GM19099 (cell line): ENCODE measurements around the gene HOXB8.

Source experiments
- POLR2A ChIP-seq: IDR thresholded peaks from 3 replicates; pipeline ENCODE4 v1.6.1; 2011; ENCODE audit warnings: low read depth; ENCODE audit not compliant: insufficient read length; ENCODE audit errors: extremely low read depth

HOXB8 gene

GRCh38 chr17:48615047-48615962 is at the start of gene HOXB8:
Gene HOXB8, minus strand, starts transcription at chr17:48615292. Its CDS starts 588 bp downstream, at chr17:48614704.
- TF ChIP-seq POLR2A, result no peak

- no peak for TF ChIP-seq POLR2A
Observed at GRCh38 chr17:48663134-48663924, 48.2 kb upstream of the HOXB8 start.

GRCh38 chr17:48655913-48656312 is 40.8 kb upstream of the HOXB8 start:
- no peak for TF ChIP-seq POLR2A

- no peak for TF ChIP-seq POLR2A
Observed at GRCh38 chr17:48649741-48650140, 34.6 kb upstream of the HOXB8 start.

GRCh38 chr17:48647963-48648245 is 32.8 kb upstream of the HOXB8 start:
- no peak for TF ChIP-seq POLR2A

DNA sequence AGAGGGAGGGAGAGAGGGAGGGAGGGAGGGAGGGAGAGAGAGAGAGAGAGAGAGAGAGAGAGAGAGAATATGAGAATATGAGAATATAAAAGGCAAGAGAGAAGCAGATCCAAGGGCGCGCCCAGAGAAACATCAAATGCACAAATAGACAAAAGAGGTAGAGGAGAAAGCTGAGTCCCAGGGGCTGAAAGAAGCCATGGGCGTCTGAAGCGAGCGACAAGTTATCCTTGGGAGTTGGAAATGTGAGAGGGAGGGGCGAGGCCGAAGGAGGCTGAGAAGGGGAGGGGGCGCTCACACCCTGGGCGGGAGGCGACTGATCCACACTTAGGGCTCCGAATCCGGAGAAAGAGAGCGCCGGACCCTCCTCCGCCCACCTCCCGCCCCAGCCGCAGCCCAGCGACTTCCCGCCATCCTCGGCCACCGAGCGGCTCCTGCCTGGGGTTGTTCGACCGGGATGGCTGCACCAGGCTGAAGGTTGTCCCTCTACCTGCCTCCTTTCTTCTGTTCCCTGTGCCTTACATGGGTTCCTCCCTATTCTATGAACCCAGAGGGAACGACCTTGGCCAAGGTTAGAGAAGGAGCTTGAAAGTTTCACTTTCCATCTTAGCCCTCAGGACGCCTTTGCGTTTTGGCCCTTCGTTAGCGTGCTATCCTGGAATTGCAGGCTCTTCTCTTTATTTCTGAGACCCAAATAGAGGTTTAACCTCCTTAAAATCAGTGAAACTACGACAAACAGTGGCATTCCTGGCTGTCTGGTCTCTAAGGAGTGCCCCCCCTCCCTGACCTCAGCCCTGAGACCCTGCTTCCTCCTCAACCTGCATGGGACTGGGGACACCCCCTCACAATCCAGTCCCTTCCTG is 32.2 kb upstream of the HOXB8 start:
- TF ChIP-seq POLR2A, result peak; percentile 55

DNA sequence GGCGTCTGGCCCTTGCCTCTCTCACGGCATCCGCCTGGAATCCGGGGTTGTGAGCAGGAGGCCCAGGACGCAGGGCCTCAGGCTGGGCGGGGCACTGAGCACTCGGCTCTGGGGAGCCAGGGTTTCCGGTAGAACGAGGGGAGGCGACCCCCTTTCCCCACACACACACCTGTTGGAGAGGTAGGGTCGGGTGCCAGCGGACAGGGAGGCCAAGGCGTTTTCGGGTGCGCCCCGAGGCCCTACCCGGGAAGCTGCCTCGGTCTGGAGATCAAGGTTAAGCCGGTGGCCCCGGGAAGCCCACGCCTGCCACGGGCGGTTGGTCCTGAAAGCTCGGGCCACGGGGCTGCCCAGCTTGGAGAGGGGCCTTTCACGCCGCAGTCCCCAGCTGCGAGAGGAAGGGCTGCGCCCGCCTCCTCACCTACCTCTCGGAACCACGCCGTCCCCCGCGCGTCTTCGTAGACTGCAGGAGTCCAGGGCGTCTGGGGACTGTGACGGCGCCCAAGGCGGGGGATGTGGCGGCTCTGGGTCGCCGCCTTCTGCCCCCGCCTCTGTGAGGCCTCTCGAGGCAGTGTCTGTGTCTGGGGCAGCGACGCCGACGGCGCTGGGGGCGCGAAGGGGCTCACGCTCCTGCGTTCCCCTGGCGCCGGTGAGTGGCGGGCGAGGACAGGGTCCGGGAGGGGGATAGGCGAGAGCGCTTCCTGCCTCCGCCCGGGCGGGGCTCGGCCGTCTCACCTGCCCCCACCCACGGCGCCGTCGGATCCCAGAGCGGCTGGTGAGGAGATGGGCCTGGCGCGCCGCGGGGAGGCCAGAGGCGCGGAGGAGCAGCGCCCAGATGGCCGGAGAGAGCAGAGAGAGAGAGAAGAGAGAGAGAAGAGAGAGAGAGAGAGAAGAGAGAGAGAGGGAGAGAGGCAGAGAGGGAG is 31.4 kb upstream of the HOXB8 start:
- TF ChIP-seq POLR2A, result peak; percentile 35

GRCh38 chr17:48645639-48646182 is 30.6 kb upstream of the HOXB8 start:
- TF ChIP-seq POLR2A, result no peak

DNA sequence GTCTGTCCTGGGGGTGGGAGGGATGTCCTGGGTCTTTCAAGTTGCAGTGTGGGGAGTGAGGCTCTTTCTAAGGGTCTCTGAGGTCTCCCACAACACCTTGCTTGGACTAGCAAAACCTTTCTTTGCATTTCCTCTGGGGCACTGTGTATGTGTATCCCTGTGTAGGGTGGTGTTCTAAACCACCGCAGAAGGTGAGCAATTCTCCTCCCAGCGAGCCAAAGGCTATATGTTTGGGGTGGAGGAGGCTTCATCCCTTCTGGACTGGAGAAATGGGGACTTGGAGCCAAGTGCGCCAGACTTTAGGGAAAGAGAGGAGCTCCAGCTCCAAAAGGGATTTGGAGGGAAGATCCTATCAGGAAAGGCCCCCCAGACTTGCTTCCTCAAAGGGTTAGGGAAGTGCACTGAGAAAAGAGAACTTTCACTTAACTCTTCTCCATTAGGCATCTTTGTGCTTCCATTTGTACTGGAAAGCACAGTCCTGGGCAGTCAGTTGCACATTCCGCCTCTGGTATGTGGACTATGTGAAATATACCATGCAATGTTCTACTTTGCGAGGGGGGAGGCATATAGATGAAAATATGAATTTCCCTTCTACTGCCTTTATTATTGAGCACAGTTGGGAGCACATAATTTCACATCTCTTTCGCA is 29.9 kb upstream of the HOXB8 start:
- no peak for TF ChIP-seq POLR2A

DNA sequence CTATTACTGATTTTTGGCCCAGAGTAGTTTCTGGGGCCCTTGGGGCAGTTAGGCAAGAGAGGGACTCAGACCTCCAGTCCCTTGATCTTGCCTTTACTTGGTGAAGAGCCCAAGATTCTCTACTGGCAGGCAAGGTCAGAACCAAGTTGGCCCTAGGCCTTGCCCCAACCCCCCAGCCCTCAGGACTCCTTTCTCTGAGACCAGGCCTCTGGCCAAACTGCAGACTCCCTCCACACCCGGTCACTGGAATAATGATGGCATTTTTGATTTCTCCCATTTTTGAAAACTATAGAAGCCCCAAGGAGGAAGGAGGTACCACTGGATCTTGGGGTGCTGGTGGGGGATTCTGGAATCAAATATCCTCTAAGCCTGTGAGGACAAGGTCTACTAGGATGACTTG is 29.1 kb upstream of the HOXB8 start:
- no peak for TF ChIP-seq POLR2A

DNA sequence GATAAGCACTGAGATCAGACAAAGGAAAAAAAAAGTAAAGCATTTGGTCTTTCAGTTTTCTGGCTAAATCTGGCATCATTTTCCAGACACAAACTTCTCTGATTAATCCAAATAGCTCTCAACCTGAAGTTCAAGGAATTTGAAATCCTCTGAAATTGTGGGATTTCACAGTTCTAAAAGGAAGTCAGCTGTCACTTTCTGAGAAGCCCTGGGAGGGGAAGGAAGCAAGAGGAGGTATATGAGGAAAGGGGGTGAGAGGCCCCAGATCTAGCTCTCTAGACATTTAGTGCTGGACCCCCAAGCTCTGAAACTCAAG is 28.6 kb upstream of the HOXB8 start:
- no peak for TF ChIP-seq POLR2A

DNA sequence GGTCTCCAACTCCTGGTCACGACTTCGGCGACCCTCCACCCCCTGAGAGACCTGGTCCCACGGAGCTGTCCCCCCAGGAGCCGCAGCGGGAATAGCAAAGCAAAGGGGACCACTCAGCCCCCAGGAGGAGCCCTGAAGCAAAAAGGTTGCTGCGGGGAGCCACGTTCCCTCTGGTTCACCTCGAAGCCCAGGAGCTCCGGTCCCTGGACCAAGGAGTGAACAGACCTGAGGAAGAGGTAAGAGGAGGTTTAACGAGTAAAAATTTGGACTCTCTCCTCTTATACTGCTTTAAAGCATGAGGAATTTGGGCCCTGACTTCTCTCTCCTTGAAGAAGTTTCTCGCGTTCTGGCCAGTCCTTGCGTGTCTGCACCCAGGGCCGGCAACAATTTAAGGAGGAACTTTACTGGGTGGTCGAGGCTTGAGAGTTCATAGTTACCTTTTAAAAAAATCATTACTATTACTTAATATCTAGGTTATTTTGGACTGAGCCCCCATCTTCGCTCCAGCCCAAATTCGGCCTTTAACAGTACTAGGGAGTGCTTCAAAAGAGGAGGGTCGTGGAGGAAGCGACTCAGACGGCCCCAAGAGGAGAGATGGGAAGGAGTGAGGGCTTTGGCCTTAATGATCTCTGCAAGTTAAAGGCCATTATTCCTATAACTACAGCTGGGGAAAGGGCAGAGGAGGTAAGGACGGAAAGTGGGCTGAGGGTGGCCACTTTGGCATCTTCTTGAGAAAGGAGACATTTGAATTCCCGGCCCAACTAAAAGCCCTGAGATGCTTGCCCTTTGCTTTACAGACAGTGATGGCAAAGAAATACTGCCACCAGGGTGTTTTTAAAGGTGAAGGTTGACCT is 28.0 kb upstream of the HOXB8 start:
- no peak for TF ChIP-seq POLR2A
